Mesendoderm (in vitro differentiated cells): ENCODE measurements around the gene LRIT2.
"Not testable (repeated sequence)": the region's sequence is repeated elsewhere in the genome, so short reads cannot be mapped to it uniquely, and the experiment has no call there.

Source experiments
- DNase-seq: peaks from one replicate; pipeline ENCODE4 v3.0.0; 2013
- H2AK5ac ChIP-seq: 2 replicates; pipeline ENCODE4 v1.6.1; 2013; ENCODE audit warnings: low read length, inconsistent platforms
- H2BK120ac ChIP-seq: 2 replicates; pipeline ENCODE4 v1.6.1; 2013; ENCODE audit warnings: low read depth, mild to moderate bottlenecking, low read length, moderate library complexity, mixed read lengths
- H2BK15ac ChIP-seq: replicated peaks from 2 replicates; pipeline ENCODE4 v1.6.1; 2013; ENCODE audit warnings: low read depth, mild to moderate bottlenecking, moderate library complexity
- H2BK5ac ChIP-seq: 2 replicates; pipeline ENCODE4 v1.6.1; 2013; ENCODE audit warnings: low read length, inconsistent platforms
- H3K18ac ChIP-seq: 2 replicates; pipeline ENCODE4 v1.6.1; 2013; ENCODE audit warnings: mild to moderate bottlenecking, low read length, mixed read lengths
- H3K23ac ChIP-seq: one replicate; pipeline ENCODE4 v1.6.1; 2013; ENCODE audit warnings: low read length
- H3K27ac ChIP-seq: 2 replicates; pipeline ENCODE4 v1.5.1; 2013; ENCODE audit warnings: low read depth, mild to moderate bottlenecking, inconsistent platforms, low read length, moderate library complexity
- H3K27me3 ChIP-seq: 2 replicates; pipeline ENCODE4 v1.6.1; 2013; ENCODE audit warnings: low read length, control low read depth, mild to moderate bottlenecking, inconsistent platforms; ENCODE audit not compliant: insufficient read depth, poor library complexity
- H3K36me3 ChIP-seq: 2 replicates; pipeline ENCODE4 v1.6.1; 2013; ENCODE audit warnings: low read length, inconsistent platforms; ENCODE audit not compliant: control insufficient read depth, insufficient read depth
- H3K4ac ChIP-seq: one replicate; pipeline ENCODE4 v1.6.1; 2013; ENCODE audit warnings: low read depth, mild to moderate bottlenecking, low read length, moderate library complexity
- H3K4me1 ChIP-seq: 2 replicates; pipeline ENCODE4 v1.6.1; 2013; ENCODE audit warnings: low read depth, low read length, inconsistent platforms; ENCODE audit not compliant: control insufficient read depth
- H3K4me2 ChIP-seq: 2 replicates; pipeline ENCODE4 v1.6.1; 2013; ENCODE audit warnings: low read length
- H3K4me3 ChIP-seq: 2 replicates; pipeline ENCODE4 v1.5.1; 2013; ENCODE audit warnings: mild to moderate bottlenecking, low read length
- H3K56ac ChIP-seq: one replicate; pipeline ENCODE4 v1.6.1; 2013; ENCODE audit warnings: low read length
- H3K79me1 ChIP-seq: 2 replicates; pipeline ENCODE4 v1.6.1; 2013; ENCODE audit warnings: low read length, inconsistent platforms
- H3K79me2 ChIP-seq: 2 replicates; pipeline ENCODE4 v1.6.1; 2013; ENCODE audit warnings: mild to moderate bottlenecking, low read length; ENCODE audit not compliant: control insufficient read depth, insufficient read depth
- H3K9ac ChIP-seq: 2 replicates; pipeline ENCODE4 v1.6.1; 2013; ENCODE audit warnings: low read length, inconsistent platforms
- H4K5ac ChIP-seq: one replicate; pipeline ENCODE4 v1.6.1; 2013; ENCODE audit warnings: low read length
- H4K8ac ChIP-seq: one replicate; pipeline ENCODE4 v1.6.1; 2013; ENCODE audit warnings: low read depth, mild to moderate bottlenecking, control low read depth, low read length, moderate library complexity
- WGBS: extraction: QIAGEN DNeasy Blood & Tissue Kit; methylation state at CpG from one replicate; pipeline ENCODE4 v1.1.7; 2013; ENCODE audit warnings: low lambda C conversion rate, missing lambda C conversion rate; ENCODE audit not compliant: insufficient coverage; ENCODE audit errors: extremely low coverage; 5-methylcytosine and 5-hydroxymethylcytosine counted together

The LRIT2 gene

DNA sequence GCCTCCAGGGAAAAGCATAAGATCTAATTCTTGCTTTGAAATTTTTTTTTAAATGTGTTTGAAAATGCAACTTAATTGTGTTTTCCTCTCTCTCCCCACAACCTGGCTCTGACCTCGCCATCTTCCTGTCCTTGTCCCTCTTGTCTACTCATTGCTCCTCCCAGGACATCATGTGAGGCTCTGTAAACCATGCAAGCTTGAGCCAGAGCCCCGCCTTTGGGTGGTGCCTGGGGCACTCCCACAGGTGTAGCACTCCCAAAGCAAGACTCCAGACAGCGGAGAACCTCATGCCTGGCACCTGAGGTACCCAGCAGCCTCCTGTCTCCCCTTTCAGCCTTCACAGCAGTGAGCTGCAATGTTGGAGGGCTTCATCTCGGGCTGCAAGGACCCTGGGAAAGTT lies 40.8 kb downstream of the LRIT2 start:
- no peak overlapping the region for H3K4ac ChIP-seq
- no peak overlapping the region for H2AK5ac ChIP-seq
- no peak overlapping the region for H2BK15ac ChIP-seq
- H2BK5ac ChIP-seq, result no peak overlapping the region
- H3K4me2 ChIP-seq, result no peak overlapping the region
- H3K27me3 ChIP-seq, result no peaks in the 10 kb centered on the region
- DNase-seq, result no peak
- H3K27ac ChIP-seq, result no peak overlapping the region
- no CpG with 5 or more reads among the region's 4 CpGs for WGBS
- no peaks in the 10 kb centered on the region for H3K36me3 ChIP-seq
- no peaks in the 10 kb centered on the region for H3K79me2 ChIP-seq
- H3K79me1 ChIP-seq, result no peaks in the 10 kb centered on the region
- no peak overlapping the region for H4K8ac ChIP-seq
- H3K4me3 ChIP-seq, result no peak overlapping the region
- no peak overlapping the region for H3K9ac ChIP-seq
- no peaks in the 10 kb centered on the region for H3K4me1 ChIP-seq
- no peak overlapping the region for H3K18ac ChIP-seq
- no peak overlapping the region for H2BK120ac ChIP-seq
- no peak overlapping the region for H3K23ac ChIP-seq
- no peak overlapping the region for H4K5ac ChIP-seq
- H3K56ac ChIP-seq, result no peak overlapping the region

DNA sequence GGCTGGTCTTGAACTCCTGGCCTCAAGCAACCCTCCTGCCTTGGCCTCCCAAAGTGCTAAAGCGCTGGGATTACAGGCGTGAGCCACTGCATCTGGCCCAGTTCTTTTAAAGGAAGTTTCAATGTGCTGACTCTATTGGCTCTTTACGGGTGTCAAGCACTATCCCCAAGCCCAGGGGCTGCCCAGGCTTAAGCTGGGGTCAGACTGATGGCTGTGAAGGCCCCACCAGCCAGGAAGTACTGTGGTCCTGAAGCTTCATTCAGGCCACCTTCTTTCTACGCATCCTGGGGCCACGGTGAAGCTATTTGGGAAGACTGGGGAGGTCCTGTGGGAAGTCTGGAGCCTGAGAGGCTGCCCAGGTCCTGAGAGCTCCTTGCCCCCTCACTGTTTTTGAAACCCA lies 43.7 kb downstream of the LRIT2 start:
- no peak for DNase-seq
- H3K27me3 ChIP-seq, result no peaks in the 10 kb centered on the region
- H2BK5ac ChIP-seq, result no peak overlapping the region
- no peaks in the 10 kb centered on the region for H3K4me1 ChIP-seq
- H3K23ac ChIP-seq, result no peak overlapping the region
- no peaks in the 10 kb centered on the region for H3K79me1 ChIP-seq
- no peaks in the 10 kb centered on the region for H3K79me2 ChIP-seq
- no peak overlapping the region for H3K4me3 ChIP-seq
- H2AK5ac ChIP-seq, result no peak overlapping the region
- H4K8ac ChIP-seq, result no peak overlapping the region
- no peak overlapping the region for H3K9ac ChIP-seq
- H3K27ac ChIP-seq, result no peak overlapping the region
- no peak overlapping the region for H4K5ac ChIP-seq
- no peak overlapping the region for H3K56ac ChIP-seq
- H3K4me2 ChIP-seq, result no peak overlapping the region
- H3K4ac ChIP-seq, result no peak overlapping the region
- no peak overlapping the region for H2BK15ac ChIP-seq
- no peak overlapping the region for H3K18ac ChIP-seq
- H2BK120ac ChIP-seq, result no peak overlapping the region
- WGBS, result no CpG with 5 or more reads among the region's 5 CpGs
- no peaks in the 10 kb centered on the region for H3K36me3 ChIP-seq

GRCh38 chr10:84180386-84180785 lies 45.0 kb downstream of the LRIT2 start:
- H2BK5ac ChIP-seq, H2BK120ac ChIP-seq: not testable (repeated sequence)
- no CpG with 5 or more reads among the region's 22 CpGs for WGBS

DNA sequence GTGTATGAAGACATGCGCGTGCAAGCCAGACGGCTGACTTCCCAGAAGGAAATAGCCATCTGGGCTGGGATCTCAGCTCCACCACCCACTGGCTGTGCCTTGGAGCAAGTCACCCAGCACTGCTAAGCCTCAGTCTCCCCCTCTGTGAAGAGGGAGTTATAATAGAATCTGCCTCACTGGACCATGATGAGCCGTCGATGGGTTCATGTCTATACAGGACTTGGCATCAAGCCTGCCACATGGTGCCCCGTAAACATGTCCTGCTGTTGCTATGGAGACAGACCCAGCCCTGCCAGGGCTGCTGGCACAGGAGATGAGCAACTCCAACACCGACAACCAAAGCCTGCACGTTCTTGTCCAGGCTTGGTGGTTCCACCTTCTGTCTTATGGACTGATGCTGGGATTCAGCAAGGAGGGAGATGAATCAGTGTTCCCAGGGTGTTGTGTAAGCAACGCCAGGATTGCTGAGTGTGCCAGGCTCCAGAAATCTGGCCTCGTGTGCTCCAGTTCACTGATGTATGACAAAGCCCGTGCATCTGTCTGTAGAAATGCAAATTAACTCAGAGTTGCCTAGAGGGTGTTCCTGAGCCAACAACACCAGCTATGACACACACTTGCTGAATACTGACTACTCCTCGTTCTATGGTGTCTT lies 46.2 kb downstream of the LRIT2 start:
- Histone ChIP-seq H2BK15ac (no peak overlapping the region), H3K79me1 (no peaks in the 10 kb centered on the region), H3K18ac (no peak overlapping the region), H2BK120ac (no peak overlapping the region), H2AK5ac (no peak overlapping the region), H3K79me2 (no peaks in the 10 kb centered on the region), H3K27me3 (no peaks in the 10 kb centered on the region), H3K4ac (no peak overlapping the region), H3K9ac (no peak overlapping the region), H3K4me2 (no peak overlapping the region), H3K56ac (no peak overlapping the region), H3K4me1 (no peaks in the 10 kb centered on the region), H3K27ac (no peak overlapping the region), H3K23ac (no peak overlapping the region), H3K4me3 (no peak overlapping the region), H2BK5ac (no peak overlapping the region), H4K8ac (no peak overlapping the region), H3K36me3 (no peaks in the 10 kb centered on the region), H4K5ac (no peak overlapping the region)
- DNase-seq, result no peak
- no CpG with 5 or more reads among the region's 12 CpGs for WGBS

More at GRCh38 chr10:84180386-84180785, 45.0 kb downstream of the LRIT2 start:
- not testable (repeated sequence) for H4K8ac ChIP-seq, H4K5ac ChIP-seq, H3K27ac ChIP-seq, H3K4me2 ChIP-seq, H3K23ac ChIP-seq, H3K4me1 ChIP-seq, H2AK5ac ChIP-seq, H3K4ac ChIP-seq, H3K27me3 ChIP-seq, H3K18ac ChIP-seq, H3K79me2 ChIP-seq, H3K4me3 ChIP-seq, H3K36me3 ChIP-seq, H3K56ac ChIP-seq, H3K9ac ChIP-seq, H3K79me1 ChIP-seq, DNase-seq, H2BK15ac ChIP-seq

- H3K79me1 ChIP-seq, result no peaks in the 10 kb centered on the region
- H3K4me1 ChIP-seq, result no peaks in the 10 kb centered on the region
- no peak for DNase-seq
- no peak overlapping the region for H3K4me3 ChIP-seq
- no peaks in the 10 kb centered on the region for H3K79me2 ChIP-seq
- H4K5ac ChIP-seq, result no peak overlapping the region
- no peak overlapping the region for H2BK5ac ChIP-seq
- H4K8ac ChIP-seq, result no peak overlapping the region
- H3K36me3 ChIP-seq, result no peaks in the 10 kb centered on the region
- no peak overlapping the region for H3K4me2 ChIP-seq
- H3K9ac ChIP-seq, result no peak overlapping the region
- H2AK5ac ChIP-seq, result no peak overlapping the region
- no peak overlapping the region for H3K23ac ChIP-seq
- H3K27ac ChIP-seq, result no peak overlapping the region
- no peak overlapping the region for H3K4ac ChIP-seq
- H3K18ac ChIP-seq, result no peak overlapping the region
- no peak overlapping the region for H2BK15ac ChIP-seq
- no peak overlapping the region for H2BK120ac ChIP-seq
- H3K27me3 ChIP-seq, result no peaks in the 10 kb centered on the region
- 100% methylated on average over 2 of the region's 3 CpGs for WGBS
- H3K56ac ChIP-seq, result no peak overlapping the region
Observed at GRCh38 chr10:84178160-84178609, 47.2 kb downstream of the LRIT2 start.

- Histone ChIP-seq H3K18ac (no peak overlapping the region), H4K5ac (no peak overlapping the region), H3K79me1 (no peaks in the 10 kb centered on the region), H2AK5ac (no peak overlapping the region), H3K79me2 (no peaks in the 10 kb centered on the region), H2BK5ac (no peak overlapping the region), H3K4ac (no peak overlapping the region), H3K23ac (no peak overlapping the region), H4K8ac (no peak overlapping the region), H3K36me3 (no peaks in the 10 kb centered on the region), H3K56ac (no peak overlapping the region), H2BK15ac (no peak overlapping the region), H3K27ac (no peak overlapping the region), H3K4me2 (no peak overlapping the region), H2BK120ac (no peak overlapping the region), H3K4me1 (no peaks in the 10 kb centered on the region), H3K9ac (no peak overlapping the region), H3K27me3 (no peaks in the 10 kb centered on the region), H3K4me3 (no peak overlapping the region)
- WGBS, result no CpG with 5 or more reads among the region's 8 CpGs
- no peak for DNase-seq
Observed at GRCh38 chr10:84177541-84178141, 47.7 kb downstream of the LRIT2 start.
